Upper lobe of right lung (tissue), 1 donor: ENCODE results near the gene CCL22. TPM values are rescaled to one million over a fixed set of nuclear protein-coding genes. Genes with fewer than 3 reads are reported as not detected.

Experiments
- ATAC-seq: fragments of 200-7000 bp; cut with Tn5 transposase; one replicate; pipeline ENCODE4 v1.9.1; 2020; ENCODE audit warnings: mild to moderate bottlenecking, moderate library complexity
- DNase-seq: peaks from one replicate; pipeline ENCODE4 v3.0.0-alpha.2; 2020
- H3K27ac ChIP-seq: fragments of 200-600 bp; one replicate; pipeline ENCODE4 v1.8.0; 2022
- H3K27me3 ChIP-seq: fragments of 200-600 bp; one replicate; pipeline ENCODE4 v1.8.0; 2022; ENCODE audit warnings: mild to moderate bottlenecking
- H3K36me3 ChIP-seq: fragments of 200-600 bp; one replicate; pipeline ENCODE4 v1.8.0; 2022
- H3K4me1 ChIP-seq: fragments of 200-600 bp; one replicate; pipeline ENCODE4 v1.8.0; 2022
- H3K4me3 ChIP-seq: fragments of 200-600 bp; one replicate; pipeline ENCODE4 v1.8.0; 2022; ENCODE audit warnings: mild to moderate bottlenecking
- H3K9me3 ChIP-seq: fragments of 200-600 bp; one replicate; pipeline ENCODE4 v1.8.0; 2022
- intact Hi-C: fragments of 100-400 bp; cut with DNase I; formaldehyde crosslinking; loops from one replicate; pipeline ENCODE4 v1.11.0; 2022
- total RNA-seq: library from RNA; stranded (reverse); fragmentation: NEBNext Ultra II Directional; extraction: Animal tissue kit (Norgen Biotek cat#: 25700); gene quantifications from one replicate; pipeline ENCODE4 v1.2.1, GENCODE V29; 2021
- TF ChIP-seq, protein P1 (sequence below): fragments of 200-600 bp; IDR thresholded peaks from one replicate; pipeline ENCODE4 v1.8.0; 2022; ENCODE audit warnings: antibody characterized with exemption
- donor health status: DM: no; HTN: yes; CAD: no; lungs with severe emphysema.

The CCL22 gene
- total RNA-seq, 1 donor from 2014 or later, result 3.8 TPM

DNA sequence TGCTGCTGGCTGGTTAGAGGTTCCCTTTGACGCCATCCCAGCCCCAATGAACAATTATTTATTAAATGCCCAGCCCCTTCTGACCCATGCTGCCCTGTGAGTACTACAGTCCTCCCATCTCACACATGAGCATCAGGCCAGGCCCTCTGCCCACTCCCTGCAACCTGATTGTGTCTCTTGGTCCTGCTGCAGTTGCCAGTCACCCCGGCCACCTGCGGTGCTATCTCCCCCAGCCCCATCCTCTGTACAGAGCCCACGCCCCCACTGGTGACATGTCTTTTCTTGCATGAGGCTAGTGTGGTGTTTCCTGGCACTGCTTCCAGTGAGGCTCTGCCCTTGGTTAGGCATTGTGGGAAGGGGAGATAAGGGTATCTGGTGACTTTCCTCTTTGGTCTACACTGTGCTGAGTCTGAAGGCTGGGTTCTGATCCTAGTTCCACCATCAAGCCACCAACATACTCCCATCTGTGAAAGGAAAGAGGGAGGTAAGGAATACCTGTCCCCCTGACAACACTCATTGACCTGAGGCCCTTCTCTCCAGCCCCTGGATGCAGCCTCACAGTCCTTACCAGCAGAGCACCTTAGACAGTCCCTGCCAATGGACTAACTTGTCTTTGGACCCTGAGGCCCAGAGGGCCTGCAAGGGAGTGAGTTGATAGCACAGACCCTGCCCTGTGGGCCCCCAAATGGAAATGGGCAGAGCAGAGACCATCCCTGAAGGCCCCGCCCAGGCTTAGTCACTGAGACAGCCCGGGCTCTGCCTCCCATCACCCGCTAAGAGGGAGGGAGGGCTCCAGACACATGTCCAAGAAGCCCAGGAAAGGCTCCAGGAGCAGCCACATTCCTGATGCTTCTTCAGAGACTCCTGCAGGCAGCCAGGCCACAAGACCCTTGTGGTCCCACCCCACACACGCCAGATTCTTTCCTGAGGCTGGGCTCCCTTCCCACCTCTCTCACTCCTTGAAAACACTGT, 25.0 kb downstream of the CCL22 start:
- Histone ChIP-seq H3K4me3 (no peak overlapping the region), H3K9me3 (no peaks in the 10 kb centered on the region), H3K36me3 (no peaks in the 10 kb centered on the region), H3K4me1 (peaks cover 30% of the 10 kb centered on the region), H3K27me3 (no peaks in the 10 kb centered on the region), H3K27ac (no peak overlapping the region)
- no peak for DNase-seq
- TF ChIP-seq, protein P1, sequence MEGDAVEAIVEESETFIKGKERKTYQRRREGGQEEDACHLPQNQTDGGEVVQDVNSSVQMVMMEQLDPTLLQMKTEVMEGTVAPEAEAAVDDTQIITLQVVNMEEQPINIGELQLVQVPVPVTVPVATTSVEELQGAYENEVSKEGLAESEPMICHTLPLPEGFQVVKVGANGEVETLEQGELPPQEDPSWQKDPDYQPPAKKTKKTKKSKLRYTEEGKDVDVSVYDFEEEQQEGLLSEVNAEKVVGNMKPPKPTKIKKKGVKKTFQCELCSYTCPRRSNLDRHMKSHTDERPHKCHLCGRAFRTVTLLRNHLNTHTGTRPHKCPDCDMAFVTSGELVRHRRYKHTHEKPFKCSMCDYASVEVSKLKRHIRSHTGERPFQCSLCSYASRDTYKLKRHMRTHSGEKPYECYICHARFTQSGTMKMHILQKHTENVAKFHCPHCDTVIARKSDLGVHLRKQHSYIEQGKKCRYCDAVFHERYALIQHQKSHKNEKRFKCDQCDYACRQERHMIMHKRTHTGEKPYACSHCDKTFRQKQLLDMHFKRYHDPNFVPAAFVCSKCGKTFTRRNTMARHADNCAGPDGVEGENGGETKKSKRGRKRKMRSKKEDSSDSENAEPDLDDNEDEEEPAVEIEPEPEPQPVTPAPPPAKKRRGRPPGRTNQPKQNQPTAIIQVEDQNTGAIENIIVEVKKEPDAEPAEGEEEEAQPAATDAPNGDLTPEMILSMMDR, result no peak
- intact Hi-C loops, result no loop called here
- no peak for ATAC-seq

DNA sequence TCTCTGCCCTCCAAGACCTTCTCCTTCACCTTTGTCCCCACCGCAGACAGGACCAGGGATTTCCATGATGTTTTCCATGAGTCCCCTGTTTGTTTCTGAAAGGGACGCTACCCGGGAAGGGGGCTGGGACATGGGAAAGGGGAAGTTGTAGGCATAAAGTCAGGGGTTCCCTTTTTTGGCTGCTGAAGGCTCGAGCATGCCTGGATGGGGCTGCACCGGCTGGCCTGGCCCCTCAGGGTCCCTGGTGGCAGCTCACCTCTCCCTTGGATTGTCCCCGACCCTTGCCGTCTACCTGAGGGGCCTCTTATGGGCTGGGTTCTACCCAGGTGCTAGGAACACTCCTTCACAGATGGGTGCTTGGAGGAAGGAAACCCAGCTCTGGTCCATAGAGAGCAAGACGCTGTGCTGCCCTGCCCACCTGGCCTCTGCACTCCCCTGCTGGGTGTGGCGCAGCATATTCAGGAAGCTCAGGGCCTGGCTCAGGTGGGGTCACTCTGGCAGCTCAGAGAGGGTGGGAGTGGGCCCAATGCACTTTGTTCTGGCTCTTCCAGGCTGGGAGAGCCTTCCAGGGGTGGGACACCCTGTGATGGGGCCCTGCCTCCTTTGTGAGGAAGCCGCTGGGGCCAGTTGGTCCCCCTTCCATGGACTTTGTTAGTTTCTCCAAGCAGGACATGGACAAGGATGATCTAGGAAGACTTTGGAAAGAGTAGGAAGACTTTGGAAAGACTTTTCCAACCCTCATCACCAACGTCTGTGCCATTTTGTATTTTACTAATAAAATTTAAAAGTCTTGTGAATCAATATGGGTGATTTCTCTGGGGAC, 25.9 kb downstream of the CCL22 start:
- Histone ChIP-seq H3K4me3 (no peak overlapping the region), H3K27ac (no peak overlapping the region), H3K4me1 (peaks cover 30% of the 10 kb centered on the region), H3K9me3 (no peaks in the 10 kb centered on the region), H3K36me3 (no peaks in the 10 kb centered on the region), H3K27me3 (no peaks in the 10 kb centered on the region)
- TF ChIP-seq, protein P1, result no peak
- ATAC-seq (peak; percentile 48), DNase-seq (no peak)
- intact Hi-C loops, result no loop called here

DNA sequence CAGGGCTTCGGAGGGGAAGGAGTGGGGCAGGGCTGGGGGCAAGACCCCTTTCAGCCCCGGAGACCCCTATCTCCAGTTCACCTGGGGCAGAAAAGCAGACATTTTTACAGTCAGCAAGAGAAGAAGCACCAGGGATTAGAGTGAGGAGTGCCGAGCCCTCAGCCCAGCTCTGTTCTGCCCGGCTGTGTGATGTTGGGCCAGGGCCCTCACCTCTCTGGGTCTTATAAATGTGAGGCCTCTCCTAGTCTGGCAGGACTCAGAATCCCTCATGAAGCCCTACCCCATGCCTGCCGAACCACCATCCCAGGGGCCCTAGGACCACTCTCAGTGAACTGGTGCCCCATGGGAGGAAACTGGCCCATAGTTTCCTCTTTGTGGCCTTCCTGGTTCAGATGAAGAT, 26.5 kb downstream of the CCL22 start:
- no peak for ATAC-seq
- no peak overlapping the region for H3K27ac ChIP-seq
- intact Hi-C loops, result no loop called here
- H3K36me3 ChIP-seq, result no peaks in the 10 kb centered on the region
- TF ChIP-seq, protein P1, result no peak
- no peak overlapping the region for H3K4me3 ChIP-seq
- no peak for DNase-seq
- H3K4me1 ChIP-seq, result peaks cover 30% of the 10 kb centered on the region
- no peaks in the 10 kb centered on the region for H3K27me3 ChIP-seq
- H3K9me3 ChIP-seq, result no peaks in the 10 kb centered on the region

DNA sequence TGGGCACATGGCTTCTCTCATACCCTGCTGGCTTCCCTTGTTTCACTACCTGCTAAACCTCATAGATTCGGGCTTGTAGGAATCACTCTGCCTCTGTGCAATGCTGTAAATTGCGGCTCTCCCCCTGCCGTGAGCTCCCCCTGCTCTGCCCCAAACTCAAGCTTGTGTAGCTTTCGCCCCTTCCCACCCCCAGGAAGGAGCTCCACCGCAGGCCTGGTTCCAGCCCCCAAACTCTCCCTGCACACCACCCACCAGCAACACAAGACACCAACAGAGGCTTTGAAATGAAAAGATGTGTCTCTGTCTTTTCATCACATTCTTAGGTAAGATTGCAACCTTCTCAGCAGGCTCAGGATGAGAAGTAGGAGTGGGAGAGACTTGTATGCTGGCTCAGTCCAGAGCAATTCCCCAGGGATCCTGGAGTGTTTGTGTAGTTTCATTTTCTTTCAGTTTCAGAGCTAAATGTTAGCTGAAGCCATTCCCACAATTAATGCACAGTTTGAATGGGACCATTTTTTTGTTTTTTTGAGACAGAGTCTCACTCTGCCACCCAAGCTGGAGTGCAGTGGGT, 27.9 kb downstream of the CCL22 start:
- H3K27ac ChIP-seq, result no peak overlapping the region
- no peaks in the 10 kb centered on the region for H3K27me3 ChIP-seq
- intact Hi-C loops, result no loop called here
- H3K4me1 ChIP-seq, result peaks cover 30% of the 10 kb centered on the region
- DNase-seq (no peak), ATAC-seq (no peak)
- H3K9me3 ChIP-seq, result no peaks in the 10 kb centered on the region
- no peaks in the 10 kb centered on the region for H3K36me3 ChIP-seq
- no peak overlapping the region for H3K4me3 ChIP-seq
- TF ChIP-seq, protein P1, result no peak

DNA sequence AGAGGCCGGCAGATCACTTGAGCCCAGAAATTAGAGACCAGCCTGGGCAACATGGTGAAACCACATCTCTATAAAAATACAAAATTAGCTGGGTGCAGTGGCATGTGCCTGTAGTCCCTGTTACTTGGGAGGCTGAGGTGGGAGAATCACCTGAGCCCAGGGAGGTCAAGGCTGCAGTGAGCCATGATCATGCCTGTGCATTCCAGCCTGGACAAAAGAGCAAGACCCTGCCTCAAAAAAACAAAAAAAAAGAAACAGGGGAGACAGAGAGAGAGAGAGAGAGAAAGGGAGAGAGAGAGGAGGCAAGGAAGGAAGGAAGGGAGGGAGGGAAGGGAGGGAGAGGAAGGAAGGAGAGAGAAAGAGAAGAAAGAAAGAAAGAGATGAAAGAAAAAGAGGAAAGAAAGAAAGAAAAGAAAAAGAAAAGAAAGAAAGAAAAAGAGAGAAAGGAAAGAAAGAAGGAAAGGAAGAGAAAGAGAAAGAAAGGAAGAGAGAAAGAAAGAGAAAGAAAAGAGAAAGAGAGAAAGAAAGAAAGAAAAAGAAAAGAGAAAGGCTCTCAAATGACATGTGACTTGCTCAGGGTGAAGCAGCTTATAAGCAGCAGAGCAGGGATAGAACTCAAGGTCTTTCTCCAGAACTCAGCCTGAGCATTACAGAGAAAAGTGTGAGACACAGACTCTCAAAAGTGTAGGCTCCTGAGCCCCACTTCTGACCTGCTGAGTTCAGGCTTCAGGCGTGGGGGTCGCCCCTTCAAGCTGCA, 29.2 kb downstream of the CCL22 start:
- intact Hi-C loops, result no loop called here
- Histone ChIP-seq H3K9me3 (no peaks in the 10 kb centered on the region), H3K27ac (no peak overlapping the region), H3K36me3 (no peaks in the 10 kb centered on the region), H3K27me3 (no peaks in the 10 kb centered on the region), H3K4me3 (no peak overlapping the region), H3K4me1 (peaks cover 30% of the 10 kb centered on the region)
- DNase-seq (no peak), ATAC-seq (no peak)
- TF ChIP-seq, protein P1, result no peak
